Progenitor cell of endocrine pancreas (in vitro differentiated cells): ENCODE results near the gene ACYP1. TPM values are rescaled to one million over a fixed set of nuclear protein-coding genes. Genes with fewer than 3 reads are reported as not detected.

ENCODE experiments used
- DNase-seq: peaks from one replicate; pipeline ENCODE4 v3.0.0; 2021; ENCODE audit warnings: low spot score; ENCODE audit not compliant: unreplicated experiment
- H3K27ac Mint-ChIP-seq: 2 replicates; pipeline ENCODE4 v1.8.0; 2021; ENCODE audit warnings: mild to moderate bottlenecking, moderate library complexity, mixed read lengths
- H3K27me3 Mint-ChIP-seq: 2 replicates; pipeline ENCODE4 v1.8.0; 2021; ENCODE audit warnings: mixed read lengths
- H3K36me3 Mint-ChIP-seq: 2 replicates; pipeline ENCODE4 v1.8.0; 2022; ENCODE audit warnings: mixed read lengths; ENCODE audit not compliant: insufficient read depth
- H3K4me1 Mint-ChIP-seq: 2 replicates; pipeline ENCODE4 v1.8.0; 2021; ENCODE audit warnings: low read depth, mixed read lengths
- H3K4me3 Mint-ChIP-seq: 2 replicates; pipeline ENCODE4 v1.8.0; 2021; ENCODE audit warnings: low read depth, mild to moderate bottlenecking, moderate library complexity, mixed read lengths
- H3K9me3 Mint-ChIP-seq: 2 replicates; pipeline ENCODE4 v1.8.0; 2021; ENCODE audit warnings: low read depth, mixed read lengths
- CTCF ChIP-seq: fragments of 200-600 bp; sonication (generic); IDR thresholded peaks from one replicate; pipeline ENCODE4 v1.5.0; 2021; ENCODE audit warnings: antibody characterized with exemption, mild to moderate bottlenecking; ENCODE audit not compliant: unreplicated experiment
- total RNA-seq: library from RNA; stranded (reverse); gene quantifications from 2 replicates; pipeline ENCODE4 v1.2.1, GENCODE V29; 2021

The ACYP1 gene
- total RNA-seq, 1 donor from 2014 or later, result 21.2 TPM

- Mint-ChIP-seq H3K4me1 (peaks cover 7% of the 10 kb centered on the region), H3K27ac (no peak overlapping the region), H3K27me3 (no peaks in the 10 kb centered on the region), H3K36me3 (peaks cover 13% of the 10 kb centered on the region), H3K4me3 (no peak overlapping the region), H3K9me3 (no peaks in the 10 kb centered on the region)
- TF ChIP-seq CTCF, result no peak
- no peak for DNase-seq
Measured at GRCh38 chr14:75023108-75023507, 40.7 kb downstream of the ACYP1 start.

- Mint-ChIP-seq H3K9me3 (no peaks in the 10 kb centered on the region), H3K27me3 (no peaks in the 10 kb centered on the region), H3K4me3 (no peak overlapping the region), H3K27ac (no peak overlapping the region), H3K36me3 (peaks cover 11% of the 10 kb centered on the region), H3K4me1 (peaks cover 7% of the 10 kb centered on the region)
- no peak for DNase-seq
- TF ChIP-seq CTCF, result peak; percentile 49
Measured at GRCh38 chr14:75022655-75023054, 41.2 kb downstream of the ACYP1 start.

GRCh38 chr14:75018694-75019093 is 45.1 kb downstream of the ACYP1 start:
- no peaks in the 10 kb centered on the region for H3K9me3 Mint-ChIP-seq

GRCh38 chr14:75016815-75017214 is 47.0 kb downstream of the ACYP1 start:
- H3K4me3 Mint-ChIP-seq, result no peak overlapping the region
- no peaks in the 10 kb centered on the region for H3K9me3 Mint-ChIP-seq
- no peak for DNase-seq
- no peaks in the 10 kb centered on the region for H3K27me3 Mint-ChIP-seq
- no peak for TF ChIP-seq CTCF
- peaks cover 18% of the 10 kb centered on the region for H3K36me3 Mint-ChIP-seq
- no peak overlapping the region for H3K27ac Mint-ChIP-seq
- H3K4me1 Mint-ChIP-seq, result peaks cover 7% of the 10 kb centered on the region

More at GRCh38 chr14:75018694-75019093, 45.1 kb downstream of the ACYP1 start:
- H3K27me3 Mint-ChIP-seq, result no peaks in the 10 kb centered on the region
- peak overlapping the region; percentile 26 for H3K4me3 Mint-ChIP-seq
- no peak for DNase-seq
- peaks cover 17% of the 10 kb centered on the region for H3K36me3 Mint-ChIP-seq
- H3K27ac Mint-ChIP-seq, result peak overlapping the region; percentile 78
- peaks cover 7% of the 10 kb centered on the region for H3K4me1 Mint-ChIP-seq
- TF ChIP-seq CTCF, result no peak

GRCh38 chr14:75015496-75015895 is 48.3 kb downstream of the ACYP1 start:
- H3K4me3 Mint-ChIP-seq, result no peak overlapping the region
- H3K36me3 Mint-ChIP-seq, result peaks cover 16% of the 10 kb centered on the region
- no peak overlapping the region for H3K27ac Mint-ChIP-seq
- no peaks in the 10 kb centered on the region for H3K9me3 Mint-ChIP-seq
- no peak for TF ChIP-seq CTCF
- H3K4me1 Mint-ChIP-seq, result peaks cover 7% of the 10 kb centered on the region
- H3K27me3 Mint-ChIP-seq, result no peaks in the 10 kb centered on the region
- no peak for DNase-seq
